ENCODE data around the gene ACVR2A.

Gene ACVR2A

GRCh38 chr2:147855316-147855715 is 10.5 kb downstream of the ACVR2A start:
- DNase-seq (ENCODE audit: low read depth), result no peak

GRCh38 chr2:147855977-147856376 is 11.1 kb downstream of the ACVR2A start:
- DNase-seq (ENCODE audit: low read depth), result no peak

GRCh38 chr2:147860009-147860408 is 15.2 kb downstream of the ACVR2A start:
- DNase-seq (ENCODE audit: low read depth), result no peak

- DNase-seq (ENCODE audit: low read depth), result no peak
These were observed 18.2 kb downstream of the ACVR2A start for GRCh38 chr2:147862859-147863516.

- DNase-seq (ENCODE audit: low read depth), result no peak
These were observed 19.0 kb downstream of the ACVR2A start for GRCh38 chr2:147863835-147864234.

- DNase-seq (ENCODE audit: low read depth), result no peak
These were observed 20.7 kb downstream of the ACVR2A start for GRCh38 chr2:147865560-147865959.

- no peak for DNase-seq (ENCODE audit: low read depth)
These were observed 22.2 kb downstream of the ACVR2A start for GRCh38 chr2:147867050-147867449.

- no peak for DNase-seq (ENCODE audit: low read depth)
These were observed 25.1 kb downstream of the ACVR2A start for GRCh38 chr2:147869934-147870333.

- DNase-seq (ENCODE audit: low read depth), result no peak
These were observed 28.1 kb downstream of the ACVR2A start for GRCh38 chr2:147872967-147873366.

- no peak for DNase-seq (ENCODE audit: low read depth)
These were observed 29.1 kb downstream of the ACVR2A start for GRCh38 chr2:147873859-147874483.

GRCh38 chr2:147879846-147880245 is 35.0 kb downstream of the ACVR2A start:
- DNase-seq (ENCODE audit: low read depth), result no peak

GRCh38 chr2:147882631-147883030 is 37.8 kb downstream of the ACVR2A start:
- no peak for DNase-seq (ENCODE audit: low read depth)

- no peak for DNase-seq (ENCODE audit: low read depth)
These were observed 40.0 kb downstream of the ACVR2A start for GRCh38 chr2:147884830-147885229.

- no peak for DNase-seq (ENCODE audit: low read depth)
These were observed 41.3 kb downstream of the ACVR2A start for GRCh38 chr2:147886136-147886535.

- no peak for DNase-seq (ENCODE audit: low read depth)
These were observed 43.9 kb downstream of the ACVR2A start for GRCh38 chr2:147888680-147889079.

GRCh38 chr2:147904051-147904450 is 59.2 kb downstream of the ACVR2A start:
- DNase-seq (ENCODE audit: low read depth), result no peak

- no peak for DNase-seq (ENCODE audit: low read depth)
These were observed 64.3 kb downstream of the ACVR2A start for GRCh38 chr2:147909178-147909577.

GRCh38 chr2:147910990-147911473 is 66.2 kb downstream of the ACVR2A start:
- no peak for DNase-seq (ENCODE audit: low read depth)

- no peak for DNase-seq (ENCODE audit: low read depth)
These were observed 69.1 kb downstream of the ACVR2A start for GRCh38 chr2:147913701-147914480.

GRCh38 chr2:147916067-147916466 is 71.2 kb downstream of the ACVR2A start:
- DNase-seq (ENCODE audit: low read depth), result no peak

GRCh38 chr2:147916723-147917122 is 71.9 kb downstream of the ACVR2A start:
- no peak for DNase-seq (ENCODE audit: low read depth)

- no peak for DNase-seq (ENCODE audit: low read depth)
These were observed 72.3 kb downstream of the ACVR2A start for GRCh38 chr2:147917161-147917560.

- no peak for DNase-seq (ENCODE audit: low read depth)
These were observed 79.0 kb downstream of the ACVR2A start for GRCh38 chr2:147923846-147924245.

Data from stimulated activated CD8-positive, alpha-beta memory T cell treated with anti-CD3 and anti-CD28 coated beads, Interleukin-4, amount 100 ng/mL, for 24 hours (primary cell).